Sciatic nerve (tissue), 2 donors: Measurements from ENCODE around the gene DLGAP1. TPM values are rescaled to one million over a fixed set of nuclear protein-coding genes. Genes with fewer than 3 reads are reported as not detected.

Experiments
- ATAC-seq: fragments of 200-7000 bp; cut with Tn5 transposase; one replicate; pipeline ENCODE4 v1.9.1; 2020; ENCODE audit warnings: mild to moderate bottlenecking, moderate library complexity
- DNase-seq: peaks from one replicate; pipeline ENCODE4 v3.0.0-alpha.2; 2020; ENCODE audit warnings: low spot score
- intact Hi-C: fragments of 100-400 bp; cut with DNase I; formaldehyde crosslinking; loops from one replicate; pipeline ENCODE4 v1.14.2; 2022
- total RNA-seq: library from RNA; stranded (reverse); fragmentation: NEBNext Ultra II Directional; extraction: Animal tissue kit (Norgen Biotek cat#: 25700); gene quantifications from one replicate; pipeline ENCODE4 v1.2.1, GENCODE V29; 2021
- donor health status: DM: no; HTN: no; CAD: no.
- donor health status: DM: no; HTN: no; CAD: no.

Gene DLGAP1
- total RNA-seq, 1 donor from 2014 or later, result 0.98 TPM

DNA sequence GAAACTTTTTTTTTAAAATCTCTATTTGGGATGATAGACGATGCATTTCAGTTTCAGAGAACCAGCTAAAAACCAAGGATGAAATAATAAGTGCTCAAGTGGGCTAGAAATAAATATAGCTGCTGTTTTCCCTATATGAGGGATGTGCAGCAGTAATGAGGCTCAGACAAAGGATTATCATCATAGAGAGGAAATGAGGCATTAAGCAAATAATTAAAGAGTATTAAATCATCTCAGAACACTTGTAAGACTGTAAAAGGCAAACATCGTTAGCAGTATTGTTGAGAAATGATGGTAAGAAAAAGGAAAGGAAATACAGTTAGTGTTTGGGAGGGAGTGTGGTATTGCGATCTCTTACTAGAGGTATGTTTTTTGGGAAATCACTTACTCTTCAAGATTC, 771.6 kb downstream of the DLGAP1 start:
- no peak for ATAC-seq
- intact Hi-C loops, result no loop called here
- no peak for DNase-seq

DNA sequence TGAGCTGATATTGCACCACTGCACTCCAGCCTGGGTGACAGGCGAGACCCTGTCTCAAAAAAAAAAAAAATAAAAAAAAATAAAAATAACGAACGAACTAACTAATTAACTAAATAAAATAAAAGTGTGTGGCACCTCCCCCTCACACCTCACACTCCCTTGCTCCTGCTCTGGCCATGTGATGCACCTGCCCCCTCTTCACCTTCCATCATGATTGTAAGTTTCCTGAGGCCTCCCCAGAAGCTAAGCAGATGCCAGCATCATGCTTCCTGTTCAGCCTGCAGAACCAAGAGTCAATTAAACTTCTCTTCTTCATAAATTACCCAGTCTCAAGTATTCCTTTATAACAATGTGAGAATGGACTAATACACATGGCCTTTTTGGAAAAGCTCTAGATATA, 773.0 kb downstream of the DLGAP1 start:
- ATAC-seq (no peak), DNase-seq (no peak)
- intact Hi-C loops, result no loop called here

GRCh38 chr18:3679241-3679640, 775.9 kb downstream of the DLGAP1 start:
- intact Hi-C loops, result no loop called here
- peak; percentile 15 for ATAC-seq
- no peak for DNase-seq

GRCh38 chr18:3675994-3676393, 779.1 kb downstream of the DLGAP1 start:
- ATAC-seq, result no peak
- no peak for DNase-seq
- intact Hi-C loops, result no loop called here

DNA sequence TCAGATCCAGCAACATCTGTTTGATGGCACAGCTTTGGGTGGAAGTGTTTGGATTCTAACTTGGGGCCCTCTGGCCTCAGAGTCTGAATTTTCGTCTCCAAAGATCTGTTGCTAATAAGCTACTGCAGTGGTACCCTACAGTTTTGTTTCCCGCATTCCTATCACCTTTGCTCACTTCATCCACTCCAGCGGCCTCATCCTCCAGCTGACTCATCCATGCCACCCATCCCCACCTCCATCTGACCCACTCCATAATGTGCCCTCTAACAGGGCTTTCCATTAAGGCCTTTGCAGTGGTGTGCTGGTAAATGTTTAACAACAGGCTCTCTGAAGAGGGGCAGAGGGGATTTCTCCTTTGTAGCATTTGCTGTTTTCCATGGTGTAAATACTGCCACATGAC, 779.7 kb downstream of the DLGAP1 start:
- ATAC-seq, result no peak
- intact Hi-C loops, result no loop called here
- DNase-seq, result no peak

GRCh38 chr18:3671176-3671575, 783.9 kb downstream of the DLGAP1 start:
- no peak for ATAC-seq
- DNase-seq, result no peak
- intact Hi-C loops, result no loop called here

DNA sequence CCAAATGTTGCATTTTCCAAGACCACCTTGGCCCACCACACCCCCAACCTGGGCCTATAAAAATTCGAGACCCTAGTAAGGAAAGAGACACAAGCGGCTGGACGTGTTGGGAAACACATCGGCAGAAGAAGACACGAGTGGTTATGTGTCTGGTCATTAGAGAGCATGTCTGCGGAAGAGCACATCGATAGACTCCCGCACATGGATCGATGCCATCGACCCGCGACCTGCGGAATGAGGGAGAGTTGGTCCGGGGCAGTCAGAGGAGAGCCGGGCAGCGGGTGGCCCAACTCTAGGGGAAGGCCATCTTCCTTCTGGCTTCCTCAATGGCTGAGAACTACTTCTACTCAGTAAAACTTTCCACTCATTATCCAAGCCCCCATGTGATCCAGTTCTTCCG, 785.7 kb downstream of the DLGAP1 start:
- no peak for DNase-seq
- intact Hi-C loops, result loop anchor here (5.0 to 10.0 kb wide), 3 partner anchors 75 to 387 kb away; no protein-coding TSS in a partner anchor
- ATAC-seq, result no peak

DNA sequence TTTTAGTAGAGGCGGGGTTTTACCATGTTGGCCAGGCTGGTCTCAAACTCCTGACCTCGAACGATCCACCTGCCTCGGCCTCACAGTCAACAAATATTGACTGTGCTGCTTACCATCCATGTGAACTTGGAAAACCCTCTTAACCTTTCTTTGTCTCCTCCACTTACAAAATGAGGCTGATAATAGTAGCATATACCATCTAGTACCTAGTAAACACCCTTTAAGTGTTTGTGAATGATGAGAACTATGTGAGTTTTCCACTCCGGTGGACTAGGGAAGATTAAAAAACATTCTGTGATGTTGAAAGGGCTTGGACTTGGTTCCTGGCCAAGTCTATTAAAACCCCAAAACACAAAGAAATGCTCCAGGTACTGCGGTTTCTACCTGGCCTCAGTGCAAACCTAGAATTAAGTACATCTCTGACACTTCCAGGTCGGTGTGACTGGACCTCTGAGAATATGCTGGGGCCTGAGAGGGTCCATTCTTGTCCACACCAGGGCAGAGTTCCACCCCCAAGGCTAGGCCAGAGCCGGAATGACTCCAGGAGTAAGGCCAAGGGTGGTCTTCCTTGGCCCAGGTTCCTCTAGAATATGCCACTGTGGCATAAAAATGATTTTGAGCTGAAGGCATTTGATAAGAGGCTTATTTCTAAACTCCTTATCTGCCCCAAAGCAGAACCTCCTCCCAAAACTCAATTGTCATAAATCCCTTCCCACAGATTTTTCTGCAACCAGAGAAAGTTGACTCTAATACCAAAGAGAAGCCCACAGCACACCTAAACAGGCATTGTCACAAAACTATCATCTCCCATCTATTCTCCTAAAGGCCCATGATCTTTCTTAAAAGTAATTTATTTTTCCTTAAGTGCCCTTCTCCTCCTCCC, 787.6 kb downstream of the DLGAP1 start:
- DNase-seq, result no peak
- ATAC-seq, result no peak
- intact Hi-C loops, result loop anchor here (5.0 to 10.0 kb wide), 3 partner anchors 73 to 385 kb away; no protein-coding TSS in a partner anchor

DNA sequence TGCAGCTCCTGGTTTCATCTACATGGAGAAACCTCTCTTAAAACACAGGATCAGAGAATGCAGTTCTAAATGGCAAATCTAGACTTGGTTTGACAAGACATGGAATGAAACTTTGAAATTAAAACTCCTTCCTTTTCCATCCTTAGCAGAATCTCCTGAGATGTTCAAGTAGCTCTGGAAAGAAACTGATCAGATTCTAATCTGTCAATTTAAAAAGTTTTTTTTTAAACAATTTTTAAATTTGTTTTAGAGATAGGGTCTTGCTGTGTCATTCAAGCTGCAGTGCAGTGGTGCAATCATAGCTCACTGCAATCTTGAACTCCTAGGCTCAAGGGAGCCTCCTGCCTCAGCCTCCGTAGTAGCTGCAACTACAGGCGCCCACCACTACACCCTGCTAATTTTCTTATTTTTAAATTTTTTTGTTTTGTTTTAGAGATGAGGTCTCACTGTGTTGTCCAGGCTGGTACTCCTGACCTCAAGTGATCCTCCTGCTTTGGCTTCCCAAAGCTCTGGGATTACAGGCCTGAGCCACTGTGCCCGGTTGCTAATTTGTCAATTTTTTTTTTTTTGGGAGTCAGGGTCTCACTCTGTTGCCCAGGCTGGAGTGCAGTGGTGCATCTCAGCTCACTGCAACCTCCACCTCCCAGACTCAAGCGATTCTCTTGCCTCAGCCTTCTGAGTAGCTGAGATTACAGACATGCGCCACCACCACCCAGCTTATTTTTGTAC, 788.4 kb downstream of the DLGAP1 start:
- no peak for ATAC-seq
- no peak for DNase-seq
- intact Hi-C loops, result loop anchor here (5.0 to 10.0 kb wide), 3 partner anchors 72 to 384 kb away; no protein-coding TSS in a partner anchor

DNA sequence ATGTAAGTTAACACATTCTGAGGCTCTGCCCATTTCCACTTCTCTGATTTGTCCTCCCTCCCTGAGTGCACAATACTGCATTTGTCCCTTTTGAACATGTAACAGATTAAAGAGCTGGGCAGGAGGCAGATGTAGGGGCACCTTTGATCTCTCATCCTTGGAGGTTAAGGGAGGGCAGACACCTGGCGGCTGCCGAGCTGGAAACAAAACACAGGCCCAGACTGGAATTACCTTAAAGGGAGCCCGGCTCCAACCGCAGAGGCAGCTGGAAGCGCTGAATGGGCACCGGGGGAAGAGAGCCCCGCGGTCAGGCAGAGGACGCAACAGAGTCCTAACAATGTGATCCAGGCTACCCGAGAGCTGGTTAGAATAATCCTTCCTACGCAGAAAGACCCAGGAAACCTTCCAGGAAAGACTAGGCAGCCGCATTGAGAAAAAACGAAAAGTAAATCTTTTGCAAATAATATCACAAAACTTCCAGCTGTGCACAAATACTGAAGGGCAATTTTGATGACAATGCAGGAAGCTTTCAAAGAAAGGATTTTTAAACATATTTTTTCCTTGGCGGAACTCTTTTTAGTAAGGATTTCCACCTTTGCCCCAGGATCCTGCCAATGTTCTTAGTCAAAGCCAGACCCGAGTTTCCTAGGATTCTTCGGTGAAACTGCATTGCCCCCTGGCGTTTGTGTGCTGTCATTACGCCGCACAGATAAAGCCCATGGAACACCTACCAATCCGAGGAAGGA, 789.2 kb downstream of the DLGAP1 start:
- ATAC-seq, result peak; percentile 94
- DNase-seq, result peak; percentile 90
- intact Hi-C loops, result loop anchor here (5.0 to 10.0 kb wide), 3 partner anchors 71 to 384 kb away; no protein-coding TSS in a partner anchor

DNA sequence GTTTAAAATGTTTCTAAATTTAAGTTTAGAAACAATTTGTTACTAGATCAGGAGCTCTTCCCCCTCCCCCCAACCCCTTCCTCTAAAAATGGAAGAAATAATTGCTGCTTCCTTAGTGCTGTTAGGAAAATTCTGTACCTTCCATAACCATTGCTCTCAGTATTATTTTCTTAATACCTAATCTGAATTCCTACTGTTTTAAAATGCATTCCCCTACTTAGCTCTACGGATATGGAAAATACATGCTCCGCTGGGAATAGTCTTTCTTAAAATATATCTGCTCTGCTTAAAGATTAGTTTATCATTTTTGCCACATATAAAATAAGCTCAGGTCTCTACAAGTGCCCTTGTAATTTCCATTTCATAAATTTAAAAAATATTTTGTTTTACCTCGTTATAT, 789.9 kb downstream of the DLGAP1 start:
- DNase-seq, result no peak
- intact Hi-C loops, result loop anchor here (5.0 to 10.0 kb wide), 3 partner anchors 70 to 383 kb away; no protein-coding TSS in a partner anchor

DNA sequence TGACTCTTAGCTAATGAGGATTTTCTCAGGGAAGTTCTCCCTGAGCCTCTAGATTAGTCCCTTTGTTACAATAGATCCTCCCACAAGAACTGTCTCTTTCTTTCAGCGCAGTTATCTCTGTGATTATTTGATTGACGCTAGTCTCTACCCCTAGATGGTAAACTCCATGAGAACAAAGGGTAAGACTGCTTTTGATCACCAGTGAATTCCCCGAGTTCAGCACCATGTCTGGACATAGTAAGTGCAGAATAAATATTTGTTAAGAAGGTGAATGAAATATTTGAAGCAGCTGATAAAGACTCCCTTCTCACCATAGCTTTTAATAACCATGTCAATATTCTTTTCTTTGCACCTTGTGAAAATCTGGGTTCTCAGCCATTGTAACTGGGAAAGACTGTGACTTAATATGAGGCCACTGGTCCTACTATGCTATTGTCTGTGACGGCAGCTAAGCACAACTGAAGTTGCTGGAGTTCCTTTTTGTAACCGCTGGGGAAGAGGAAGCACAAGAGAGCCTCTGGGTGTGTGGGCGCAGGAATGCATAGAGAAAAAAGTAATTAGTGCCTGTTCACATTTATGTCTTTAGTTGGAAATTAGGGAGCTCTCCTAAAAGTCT, 790.4 kb downstream of the DLGAP1 start:
- intact Hi-C loops, result loop anchor here (5.0 to 10.0 kb wide), 3 partner anchors 70 to 382 kb away; no protein-coding TSS in a partner anchor
- ATAC-seq (no peak), DNase-seq (no peak)

More for the DNA sequence above, 789.9 kb downstream of the DLGAP1 start:
- ATAC-seq, result no peak

GRCh38 chr18:3663870-3664512, 791.1 kb downstream of the DLGAP1 start:
- ATAC-seq (no peak), DNase-seq (no peak)
- intact Hi-C loops, result loop anchor here (10.0 kb wide), 2 partner anchors 69 to 219 kb away; no protein-coding TSS in a partner anchor

DNA sequence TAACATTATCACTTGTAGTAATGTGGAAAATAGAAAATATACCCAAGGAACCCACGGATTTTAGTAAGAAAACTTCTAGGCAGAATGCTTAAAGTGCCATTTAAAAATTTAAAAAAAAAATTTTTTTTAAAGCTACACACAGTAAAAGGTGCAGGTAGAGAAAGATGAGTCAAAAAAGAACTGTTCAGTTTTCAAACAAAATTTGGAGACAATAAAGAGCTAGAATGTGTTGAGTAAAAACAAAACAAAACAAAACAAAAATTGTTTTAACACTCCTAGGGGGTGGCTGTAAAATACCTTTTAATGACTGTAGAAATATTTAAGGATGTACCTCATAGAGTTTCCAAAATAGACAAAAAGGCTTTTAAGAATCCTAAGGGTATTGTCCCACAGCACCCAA, 793.1 kb downstream of the DLGAP1 start:
- intact Hi-C loops, result loop anchor here (10.0 kb wide), 2 partner anchors 67 to 217 kb away; no protein-coding TSS in a partner anchor
- no peak for ATAC-seq

GRCh38 chr18:3660739-3661515, 794.2 kb downstream of the DLGAP1 start:
- intact Hi-C loops, result loop anchor here (10.0 kb wide), 2 partner anchors 66 to 216 kb away; no protein-coding TSS in a partner anchor
- DNase-seq (no peak), ATAC-seq (peak; percentile 68)

More for the DNA sequence above, 793.1 kb downstream of the DLGAP1 start:
- DNase-seq, result no peak

- intact Hi-C loops, result no loop called here
- no peak for DNase-seq
- no peak for ATAC-seq
These were observed 796.6 kb downstream of the DLGAP1 start for GRCh38 chr18:3658529-3658928.
